SU-DHL-6 (cell line): ENCODE measurements around the gene TOM1L2.

Experiments used
- H2AFZ ChIP-seq: fragments of 200-600 bp; sonication (generic); 2 replicates; pipeline ENCODE4 v1.6.1; 2014; ENCODE audit warnings: low read depth, mild to moderate bottlenecking, moderate library complexity, mixed read lengths, antibody characterized with exemption, low read length; ENCODE audit not compliant: severe bottlenecking
- H3F3A ChIP-seq: fragments of 200-600 bp; shearing (Covaris generic); 2 replicates; pipeline ENCODE4 v1.6.0; 2016; ENCODE audit warnings: antibody characterized with exemption, mild to moderate bottlenecking; ENCODE audit not compliant: insufficient read depth
- H3K27ac ChIP-seq: fragments of 200-600 bp; sonication (generic); 2 replicates; pipeline ENCODE4 v1.5.1; 2016; ENCODE audit warnings: low read depth, mild to moderate bottlenecking, low read length, moderate library complexity, mixed read lengths
- H3K27me3 ChIP-seq: fragments of 200-600 bp; sonication (generic), shearing (Covaris generic); 2 replicates; pipeline ENCODE4 v1.6.0; 2014; ENCODE audit warnings: mild to moderate bottlenecking, low read length
- H3K36me3 ChIP-seq: fragments of 200-600 bp; sonication (generic); 2 replicates; pipeline ENCODE4 v1.6.1; 2014; ENCODE audit warnings: mild to moderate bottlenecking, low read length, mixed read lengths
- H3K4me2 ChIP-seq: fragments of 300-600, 200-600 bp; shearing (Covaris generic), sonication (generic); 2 replicates; pipeline ENCODE4 v1.6.0; 2014; ENCODE audit warnings: low read length, low read depth, mild to moderate bottlenecking; ENCODE audit not compliant: poor library complexity, severe bottlenecking
- H3K4me3 ChIP-seq: fragments of 200-600 bp; sonication (generic); 2 replicates; pipeline ENCODE4 v1.5.1; 2014; ENCODE audit warnings: antibody characterized with exemption, low read length, mild to moderate bottlenecking, mixed read lengths; ENCODE audit not compliant: insufficient read depth, poor library complexity, severe bottlenecking
- H3K79me2 ChIP-seq: fragments of 200-600 bp; sonication (generic); 2 replicates; pipeline ENCODE4 v1.6.1; 2014; ENCODE audit warnings: mild to moderate bottlenecking, low read length, moderate library complexity; ENCODE audit not compliant: insufficient read depth
- H3K9ac ChIP-seq: fragments of 200-600 bp; sonication (generic); 2 replicates; pipeline ENCODE4 v1.7.0; 2014; ENCODE audit warnings: mild to moderate bottlenecking, low read length
- H3K9me2 ChIP-seq: fragments of 200-600 bp; sonication (generic); replicated peaks from 2 replicates; pipeline ENCODE4 v1.6.1; 2014; ENCODE audit warnings: low read length; ENCODE audit not compliant: insufficient read depth
- H3K9me3 ChIP-seq: fragments of 200-600 bp; sonication (generic); 2 replicates; pipeline ENCODE4 v1.6.1; 2014; ENCODE audit warnings: low read length, mixed read lengths; ENCODE audit not compliant: insufficient read depth
- H4K20me1 ChIP-seq: fragments of 200-600 bp; sonication (generic); 2 replicates; pipeline ENCODE4 v1.6.1; 2014; ENCODE audit warnings: low read depth, mild to moderate bottlenecking, antibody characterized with exemption, low read length, moderate library complexity, mixed read lengths
- CTCF ChIP-seq: fragments of 200-600 bp; sonication (generic); IDR thresholded peaks from one replicate; pipeline ENCODE4 v1.5.1; 2017; ENCODE audit warnings: antibody characterized with exemption, mild to moderate bottlenecking, low read length, moderate library complexity; ENCODE audit not compliant: insufficient read depth, poor library complexity, severe bottlenecking
- EZH2phosphoT487 ChIP-seq: fragments of 200-600 bp; sonication (generic), shearing (Covaris generic); conservative IDR thresholded peaks from 2 replicates; pipeline ENCODE4 v1.6.1; 2018; ENCODE audit warnings: mild to moderate bottlenecking, antibody characterized with exemption, low read length, moderate library complexity, mixed read lengths

The TOM1L2 gene

DNA sequence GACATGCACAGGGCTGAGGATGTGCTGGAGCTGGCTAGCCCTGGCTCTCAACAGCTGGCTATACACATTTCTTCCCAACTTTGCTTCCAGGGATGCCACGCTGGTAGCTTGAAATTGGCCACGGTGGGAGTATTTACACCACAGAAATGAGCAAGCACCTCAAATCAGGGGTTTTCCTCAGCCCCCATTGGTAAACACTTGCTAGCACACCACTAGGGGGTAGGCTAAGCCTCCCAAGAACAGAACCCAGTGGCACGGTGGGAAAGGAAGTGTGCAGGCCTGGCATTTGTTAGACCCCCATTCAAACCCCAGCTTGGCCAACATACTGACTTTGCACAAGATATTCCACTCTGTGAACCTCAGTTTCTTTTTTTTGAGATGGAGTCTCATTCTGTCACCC lies 13.4 kb upstream of the TOM1L2 start:
- Histone ChIP-seq H3K27me3 (no peaks in the 10 kb centered on the region), H3K4me2 (no peak overlapping the region), H3K9me2 (no peaks in the 10 kb centered on the region), H3F3A (no peaks in the 10 kb centered on the region), H4K20me1 (no peaks in the 10 kb centered on the region), H3K27ac (no peak overlapping the region), H3K9me3 (no peaks in the 10 kb centered on the region), H3K79me2 (no peaks in the 10 kb centered on the region), H3K9ac (no peak overlapping the region), H3K36me3 (no peaks in the 10 kb centered on the region), H3K4me3 (no peak overlapping the region), H2AFZ (no peak overlapping the region)
- TF ChIP-seq CTCF (peak; percentile 11), EZH2phosphoT487 (no peak)

GRCh38 chr17:17985153-17985552 lies 13.0 kb upstream of the TOM1L2 start:
- no peaks in the 10 kb centered on the region for H3K36me3 ChIP-seq
- H3K4me2 ChIP-seq, result no peak overlapping the region
- no peaks in the 10 kb centered on the region for H3K9me2 ChIP-seq
- no peaks in the 10 kb centered on the region for H4K20me1 ChIP-seq
- H3K27ac ChIP-seq, result no peak overlapping the region
- no peaks in the 10 kb centered on the region for H3K9me3 ChIP-seq
- no peak overlapping the region for H3K4me3 ChIP-seq
- no peak for TF ChIP-seq CTCF
- TF ChIP-seq EZH2phosphoT487, result no peak
- no peaks in the 10 kb centered on the region for H3K79me2 ChIP-seq
- H3F3A ChIP-seq, result no peaks in the 10 kb centered on the region
- no peaks in the 10 kb centered on the region for H3K27me3 ChIP-seq
- no peak overlapping the region for H2AFZ ChIP-seq
- H3K9ac ChIP-seq, result no peak overlapping the region

DNA sequence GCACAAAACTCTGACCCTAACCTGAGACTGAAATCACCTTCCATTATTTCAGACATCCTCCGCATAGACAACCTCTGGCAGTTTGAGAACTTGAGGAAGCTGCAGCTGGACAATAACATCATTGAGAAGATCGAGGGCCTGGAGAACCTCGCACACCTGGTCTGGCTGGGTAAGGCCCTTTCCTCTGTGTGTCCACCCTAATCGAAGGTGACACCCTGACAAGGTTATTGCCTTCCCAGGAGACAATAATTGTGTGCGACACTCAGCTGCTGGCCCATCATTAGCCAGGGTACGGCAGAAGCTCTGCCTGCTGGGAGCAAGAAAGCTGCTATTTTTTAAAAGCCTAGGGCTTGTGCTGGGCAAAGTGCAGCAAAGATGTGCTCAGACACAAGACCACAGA lies 11.6 kb upstream of the TOM1L2 start:
- Histone ChIP-seq H3K27ac (no peak overlapping the region), H3K27me3 (no peaks in the 10 kb centered on the region), H4K20me1 (no peaks in the 10 kb centered on the region), H3K79me2 (no peaks in the 10 kb centered on the region), H3K9me2 (no peaks in the 10 kb centered on the region), H3K9ac (no peak overlapping the region), H3K4me2 (no peak overlapping the region), H2AFZ (no peak overlapping the region), H3K4me3 (no peak overlapping the region), H3K9me3 (no peaks in the 10 kb centered on the region), H3F3A (no peaks in the 10 kb centered on the region), H3K36me3 (no peaks in the 10 kb centered on the region)
- TF ChIP-seq CTCF (no peak), EZH2phosphoT487 (no peak)

- Histone ChIP-seq H3K9me2 (no peaks in the 10 kb centered on the region), H3K79me2 (no peaks in the 10 kb centered on the region), H3K4me2 (no peak overlapping the region), H3K4me3 (no peak overlapping the region), H4K20me1 (no peaks in the 10 kb centered on the region), H3K27ac (no peak overlapping the region), H3K9ac (no peak overlapping the region), H3K27me3 (no peaks in the 10 kb centered on the region), H2AFZ (no peak overlapping the region), H3F3A (no peaks in the 10 kb centered on the region), H3K9me3 (no peaks in the 10 kb centered on the region), H3K36me3 (no peaks in the 10 kb centered on the region)
- TF ChIP-seq CTCF, result no peak
- no peak for TF ChIP-seq EZH2phosphoT487
Measured at GRCh38 chr17:17983376-17983775, 11.2 kb upstream of the TOM1L2 start.
